VCaP (cell line): Measurements from ENCODE around the gene DGLUCY.

ENCODE experiments used
- H3K27ac ChIP-seq: fragments of 450-650 bp; 2 replicates; pipeline ENCODE4 v1.5.1; 2017
- TF ChIP-seq, protein P1 (sequence below): fragments of 450-650 bp; conservative IDR thresholded peaks from 2 replicates; pipeline ENCODE4 v1.5.1; 2017; ENCODE audit warnings: mild to moderate bottlenecking, moderate library complexity

The DGLUCY gene

DNA sequence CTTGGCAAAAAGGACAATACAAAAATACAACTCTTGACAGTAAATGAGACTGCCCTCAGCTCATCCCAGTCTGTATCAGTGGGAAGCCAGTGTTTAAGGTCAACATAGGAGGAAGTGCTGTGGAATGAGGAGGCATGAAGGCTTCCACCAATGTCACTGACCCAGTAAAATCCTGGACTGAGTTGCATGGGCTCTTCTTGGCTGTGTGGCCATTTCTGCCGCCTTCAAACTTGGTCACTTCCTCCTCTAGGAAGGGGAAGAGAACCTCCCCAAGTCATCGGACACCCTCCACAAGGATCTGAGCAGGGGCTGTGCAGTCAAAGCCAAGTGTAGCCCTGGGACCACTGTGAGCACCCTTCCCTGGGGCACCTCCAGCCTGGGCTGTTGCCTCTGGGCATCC, 118.7 kb downstream of the DGLUCY start:
- no peak overlapping the region for H3K27ac ChIP-seq
- TF ChIP-seq, protein P1, sequence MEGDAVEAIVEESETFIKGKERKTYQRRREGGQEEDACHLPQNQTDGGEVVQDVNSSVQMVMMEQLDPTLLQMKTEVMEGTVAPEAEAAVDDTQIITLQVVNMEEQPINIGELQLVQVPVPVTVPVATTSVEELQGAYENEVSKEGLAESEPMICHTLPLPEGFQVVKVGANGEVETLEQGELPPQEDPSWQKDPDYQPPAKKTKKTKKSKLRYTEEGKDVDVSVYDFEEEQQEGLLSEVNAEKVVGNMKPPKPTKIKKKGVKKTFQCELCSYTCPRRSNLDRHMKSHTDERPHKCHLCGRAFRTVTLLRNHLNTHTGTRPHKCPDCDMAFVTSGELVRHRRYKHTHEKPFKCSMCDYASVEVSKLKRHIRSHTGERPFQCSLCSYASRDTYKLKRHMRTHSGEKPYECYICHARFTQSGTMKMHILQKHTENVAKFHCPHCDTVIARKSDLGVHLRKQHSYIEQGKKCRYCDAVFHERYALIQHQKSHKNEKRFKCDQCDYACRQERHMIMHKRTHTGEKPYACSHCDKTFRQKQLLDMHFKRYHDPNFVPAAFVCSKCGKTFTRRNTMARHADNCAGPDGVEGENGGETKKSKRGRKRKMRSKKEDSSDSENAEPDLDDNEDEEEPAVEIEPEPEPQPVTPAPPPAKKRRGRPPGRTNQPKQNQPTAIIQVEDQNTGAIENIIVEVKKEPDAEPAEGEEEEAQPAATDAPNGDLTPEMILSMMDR = no peak

DNA sequence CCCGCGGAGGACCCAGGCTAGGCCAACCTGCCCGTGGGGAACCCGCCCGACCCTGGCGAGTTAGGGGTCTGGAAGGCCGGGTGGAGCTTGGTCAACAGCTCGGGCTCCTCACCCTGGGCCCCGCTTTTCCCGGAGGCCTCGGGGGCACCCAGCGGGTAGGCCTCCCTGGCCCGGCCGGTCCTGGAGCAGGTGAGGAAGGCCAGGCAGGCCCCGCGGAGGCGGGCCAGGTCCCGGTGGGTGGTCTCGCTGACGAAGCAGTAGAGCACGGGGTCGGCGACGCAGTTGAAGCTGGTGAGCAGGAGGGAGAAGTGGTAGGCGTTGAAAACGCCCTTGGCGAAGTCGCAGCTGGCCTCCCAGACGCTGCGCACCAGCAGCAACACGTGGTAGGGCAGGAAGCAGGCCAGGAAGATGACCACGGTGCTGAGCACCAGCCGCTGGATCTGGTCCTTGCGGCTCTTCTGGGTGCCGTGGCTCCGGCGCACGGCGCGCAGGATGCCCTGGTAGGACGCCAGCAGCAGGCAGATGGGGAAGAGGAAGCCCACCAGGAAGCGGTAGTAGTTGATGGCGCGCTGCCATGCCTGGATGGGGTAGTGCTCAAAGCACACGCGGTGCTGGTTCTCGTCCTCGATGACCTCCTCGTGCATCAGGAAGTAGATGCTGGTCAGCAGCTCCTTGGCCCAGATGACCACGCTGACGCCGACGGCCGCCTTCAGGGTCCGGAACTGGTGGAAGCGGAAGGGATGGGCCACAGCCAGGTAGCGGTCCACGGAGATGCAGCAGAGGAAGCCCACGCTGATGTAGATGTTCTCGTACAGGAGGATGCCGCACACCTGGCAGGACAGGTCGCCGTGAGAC, 120.3 kb downstream of the DGLUCY start:
- no peak overlapping the region for H3K27ac ChIP-seq

DNA sequence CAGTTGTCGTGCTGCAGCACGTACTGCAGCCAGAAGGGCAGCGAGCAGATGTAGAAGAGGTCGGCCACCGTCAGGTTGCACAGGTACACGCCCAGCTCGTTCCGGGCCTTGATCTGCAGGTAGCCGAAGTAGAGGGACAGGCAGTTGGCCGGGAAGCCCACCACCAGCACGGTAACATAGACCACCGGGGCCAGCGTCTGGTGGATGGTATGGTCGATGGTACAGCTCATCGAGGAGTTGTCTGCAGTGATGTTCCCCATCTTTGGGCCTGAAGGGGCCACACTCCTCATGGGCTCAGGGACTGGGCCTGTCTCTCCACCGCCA, 120.9 kb downstream of the DGLUCY start:
- H3K27ac ChIP-seq = no peak overlapping the region
- TF ChIP-seq, protein P1 = no peak

More for the DNA sequence above, 120.3 kb downstream of the DGLUCY start:
- TF ChIP-seq, protein P1 = no peak

DNA sequence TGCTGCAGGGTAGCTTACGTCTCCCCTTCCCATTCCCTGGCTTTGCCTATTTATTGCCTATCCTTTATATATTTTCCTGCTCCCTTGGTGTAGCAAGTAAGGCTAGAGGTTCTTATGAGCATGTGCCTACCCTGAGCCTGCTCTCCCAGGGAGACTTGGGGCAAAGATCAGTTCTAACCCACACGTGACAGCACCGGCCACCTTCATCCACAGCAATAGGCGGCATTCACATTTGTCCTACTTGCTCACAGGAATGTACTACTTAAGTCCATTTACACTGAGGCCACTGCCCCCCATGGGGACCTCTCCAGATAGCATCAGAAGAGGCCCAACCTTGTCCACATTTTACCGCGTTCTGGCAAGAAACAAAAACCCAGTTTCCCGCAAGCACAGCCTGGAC, 122.0 kb downstream of the DGLUCY start:
- TF ChIP-seq, protein P1 = no peak
- H3K27ac ChIP-seq = no peak overlapping the region

DNA sequence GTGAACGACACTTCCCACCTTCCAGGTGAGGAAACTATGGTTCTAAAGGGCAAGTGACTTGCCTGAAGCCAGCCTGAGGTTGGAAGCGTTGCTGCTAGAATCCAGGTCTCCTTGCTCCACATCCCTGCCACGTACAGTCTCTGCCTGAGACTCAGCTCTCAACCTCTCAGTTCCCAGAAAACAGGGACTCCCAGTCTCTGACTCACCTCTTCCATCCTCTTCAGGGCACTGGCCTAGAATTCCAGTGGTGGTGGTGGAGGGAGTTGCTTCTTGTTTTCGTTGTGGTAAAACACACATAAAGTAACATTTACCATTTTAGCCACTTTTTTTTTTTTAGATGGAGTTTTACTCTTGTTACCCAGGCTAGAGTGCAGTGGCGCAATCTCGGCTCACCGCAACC, 123.3 kb downstream of the DGLUCY start:
- H3K27ac ChIP-seq = no peak overlapping the region
- TF ChIP-seq, protein P1 = no peak

DNA sequence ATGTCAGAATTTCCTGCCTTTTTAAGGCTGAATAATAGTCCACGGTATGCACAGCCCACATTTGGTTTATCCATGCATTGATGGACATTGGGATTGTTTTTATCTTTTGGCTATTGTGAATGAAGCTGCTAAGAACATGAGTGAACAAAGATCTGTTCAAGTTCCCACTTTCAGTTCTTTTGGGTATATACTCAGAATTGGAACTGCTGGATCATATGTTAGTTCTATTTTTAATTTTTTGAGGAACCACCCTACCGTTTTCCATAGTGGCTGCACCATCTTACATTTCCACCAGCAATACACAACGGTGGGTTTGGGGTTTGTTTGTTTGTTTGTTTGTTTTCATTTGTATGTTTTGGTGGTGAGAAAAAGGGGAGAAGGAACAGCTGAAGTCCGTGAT, 124.2 kb downstream of the DGLUCY start:
- no peak overlapping the region for H3K27ac ChIP-seq

DNA sequence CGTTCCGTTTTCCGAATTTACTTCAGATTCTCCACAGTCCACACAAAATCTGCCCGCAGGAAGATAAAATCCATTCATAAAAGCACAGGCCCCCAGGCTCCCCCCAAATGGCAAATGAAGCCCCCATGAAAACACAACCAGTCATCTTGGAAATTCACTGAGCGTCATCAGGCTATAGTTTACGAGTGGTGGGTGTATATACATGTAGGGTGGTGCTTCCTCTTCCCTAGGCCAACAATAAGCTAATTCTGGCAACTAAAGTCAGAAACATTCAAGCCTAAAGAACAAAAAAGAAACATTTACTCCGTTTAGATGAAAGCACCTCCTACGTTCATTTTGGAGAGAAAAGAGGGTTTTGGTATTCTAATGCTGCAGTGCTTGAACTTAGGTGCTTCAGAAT, 124.8 kb downstream of the DGLUCY start:
- TF ChIP-seq, protein P1 = no peak
- H3K27ac ChIP-seq = no peak overlapping the region

More for the DNA sequence above, 124.2 kb downstream of the DGLUCY start:
- TF ChIP-seq, protein P1 = no peak
